Measurements from ENCODE around the gene TRAPPC12. TPM values are rescaled to one million over a fixed set of nuclear protein-coding genes. Genes with fewer than 3 reads are reported as not detected.

TRAPPC12 gene
- total RNA-seq, 4 donors from 2014 or later, result 90.2 to 248 (median 157) TPM

DNA sequence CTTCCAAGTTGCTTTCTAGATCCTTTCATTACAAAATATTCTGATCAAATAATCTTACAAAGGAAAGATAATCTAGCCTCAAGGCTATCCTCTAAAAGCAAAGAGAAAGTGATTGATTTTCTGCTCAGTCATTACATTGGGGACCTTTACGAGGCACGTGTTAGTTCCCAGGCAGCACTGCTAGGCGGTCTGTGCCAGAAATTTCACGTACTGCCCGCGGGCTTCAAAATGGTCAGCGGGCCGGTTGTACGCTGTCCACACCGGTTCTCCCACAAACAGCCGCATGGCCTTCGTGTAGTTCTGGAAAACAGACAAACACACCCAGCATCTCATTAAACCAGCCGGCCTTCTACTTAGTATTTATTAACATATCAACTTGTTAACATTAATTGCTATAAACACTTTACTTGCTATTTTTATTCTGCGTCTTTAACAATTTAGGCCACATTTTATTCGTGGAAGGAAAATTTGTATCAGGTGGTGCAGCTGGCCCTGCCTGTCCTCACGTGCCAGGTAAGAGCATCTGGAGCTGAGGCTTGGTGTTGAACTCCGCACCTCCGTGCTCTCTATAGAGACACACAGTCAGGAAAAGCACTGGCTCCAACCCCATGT, 119.4 kb downstream of the TRAPPC12 start:
- H3K4me3 ChIP-seq, result no peak overlapping the region
- peaks cover 71% of the 10 kb centered on the region for H3K36me3 ChIP-seq
- no peak overlapping the region for H3K27ac ChIP-seq
- peak in 1 of 2 donors; percentile 5 for DNase-seq (ENCODE audit: low spot score in 2 of 2)
- H3K9me3 ChIP-seq, result no peaks in the 10 kb centered on the region
- no peaks in the 10 kb centered on the region for H3K27me3 ChIP-seq
- TF ChIP-seq, protein P1, sequence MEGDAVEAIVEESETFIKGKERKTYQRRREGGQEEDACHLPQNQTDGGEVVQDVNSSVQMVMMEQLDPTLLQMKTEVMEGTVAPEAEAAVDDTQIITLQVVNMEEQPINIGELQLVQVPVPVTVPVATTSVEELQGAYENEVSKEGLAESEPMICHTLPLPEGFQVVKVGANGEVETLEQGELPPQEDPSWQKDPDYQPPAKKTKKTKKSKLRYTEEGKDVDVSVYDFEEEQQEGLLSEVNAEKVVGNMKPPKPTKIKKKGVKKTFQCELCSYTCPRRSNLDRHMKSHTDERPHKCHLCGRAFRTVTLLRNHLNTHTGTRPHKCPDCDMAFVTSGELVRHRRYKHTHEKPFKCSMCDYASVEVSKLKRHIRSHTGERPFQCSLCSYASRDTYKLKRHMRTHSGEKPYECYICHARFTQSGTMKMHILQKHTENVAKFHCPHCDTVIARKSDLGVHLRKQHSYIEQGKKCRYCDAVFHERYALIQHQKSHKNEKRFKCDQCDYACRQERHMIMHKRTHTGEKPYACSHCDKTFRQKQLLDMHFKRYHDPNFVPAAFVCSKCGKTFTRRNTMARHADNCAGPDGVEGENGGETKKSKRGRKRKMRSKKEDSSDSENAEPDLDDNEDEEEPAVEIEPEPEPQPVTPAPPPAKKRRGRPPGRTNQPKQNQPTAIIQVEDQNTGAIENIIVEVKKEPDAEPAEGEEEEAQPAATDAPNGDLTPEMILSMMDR (IDR thresholded peaks at IDR 0.05), result no peak
- TF ChIP-seq EP300 (IDR thresholded peaks at IDR 0.05), result no peak
- H3K4me1 ChIP-seq, result no peaks in the 10 kb centered on the region
- 93% methylated on average over 18 of the region's 18 CpGs for WGBS

DNA sequence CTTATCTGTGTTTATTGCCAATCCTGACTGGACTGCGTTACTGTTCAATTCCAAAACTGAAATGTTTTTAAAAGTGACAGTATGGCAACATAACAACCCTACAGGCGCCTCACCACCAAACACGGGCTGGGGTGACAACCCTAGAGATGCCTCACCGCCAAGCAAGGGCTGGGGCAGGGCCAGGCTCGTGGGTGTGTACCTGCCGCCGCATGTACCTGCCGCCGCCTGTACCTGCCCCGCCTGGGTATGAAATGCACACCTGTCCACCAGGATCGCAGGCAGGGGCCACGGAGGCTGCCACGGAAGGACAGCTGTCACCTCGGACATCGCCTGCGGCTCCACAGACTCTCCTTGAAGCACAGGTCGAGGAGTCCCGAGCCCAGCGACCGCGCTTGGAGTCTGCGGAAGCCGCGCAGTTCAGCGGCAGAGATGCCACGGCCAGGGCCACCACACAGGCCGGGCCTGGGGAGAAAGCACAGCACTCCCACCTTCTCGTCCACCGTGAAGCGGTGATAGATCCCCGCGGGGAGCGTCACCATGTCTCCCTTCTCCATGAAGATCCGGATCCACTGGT, 120.9 kb downstream of the TRAPPC12 start:
- Histone ChIP-seq H3K27me3 (no peaks in the 10 kb centered on the region), H3K36me3 (peaks cover 79% of the 10 kb centered on the region), H3K27ac (no peak overlapping the region), H3K4me1 (no peaks in the 10 kb centered on the region), H3K4me3 (no peak overlapping the region), H3K9me3 (no peaks in the 10 kb centered on the region)
- peak; percentile 45 to 74 for DNase-seq (ENCODE audit: low spot score in 2 of 2)
- no peak for TF ChIP-seq EP300 (IDR thresholded peaks at IDR 0.05)
- 89% methylated on average over 27 of the region's 34 CpGs for WGBS

DNA sequence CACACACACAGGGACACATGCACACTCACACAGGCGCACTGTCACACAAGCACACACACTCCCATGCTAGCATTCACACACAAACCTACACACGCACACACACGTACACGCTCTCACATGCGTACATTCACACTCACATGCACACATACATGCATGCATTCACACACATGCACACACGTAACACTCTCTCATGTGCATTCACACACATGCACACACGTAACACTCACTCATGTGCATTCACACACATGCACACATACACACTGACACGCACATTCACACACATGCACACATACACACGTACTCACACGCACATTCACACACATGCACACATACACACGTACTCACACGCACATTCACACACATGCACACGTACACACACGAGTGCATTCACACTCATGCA, 123.6 kb downstream of the TRAPPC12 start:
- no peak for TF ChIP-seq POLR2AphosphoS5 (IDR thresholded peaks at IDR 0.05)
- no peak for TF ChIP-seq EP300 (IDR thresholded peaks at IDR 0.05)
- no peak for TF ChIP-seq POLR2A (IDR thresholded peaks at IDR 0.05)
- TF ChIP-seq, protein P1 (IDR thresholded peaks at IDR 0.05), result no peak
- Histone ChIP-seq H3K36me3 (peaks cover 57% of the 10 kb centered on the region), H3K4me3 (no peak overlapping the region), H3K9me3 (no peaks in the 10 kb centered on the region), H3K4me1 (no peaks in the 10 kb centered on the region), H3K27me3 (no peaks in the 10 kb centered on the region), H3K27ac (no peak overlapping the region)
- DNase-seq (ENCODE audit: low spot score in 2 of 2), result no peak
- WGBS, result 90% methylated on average over 14 of the region's 14 CpGs

DNA sequence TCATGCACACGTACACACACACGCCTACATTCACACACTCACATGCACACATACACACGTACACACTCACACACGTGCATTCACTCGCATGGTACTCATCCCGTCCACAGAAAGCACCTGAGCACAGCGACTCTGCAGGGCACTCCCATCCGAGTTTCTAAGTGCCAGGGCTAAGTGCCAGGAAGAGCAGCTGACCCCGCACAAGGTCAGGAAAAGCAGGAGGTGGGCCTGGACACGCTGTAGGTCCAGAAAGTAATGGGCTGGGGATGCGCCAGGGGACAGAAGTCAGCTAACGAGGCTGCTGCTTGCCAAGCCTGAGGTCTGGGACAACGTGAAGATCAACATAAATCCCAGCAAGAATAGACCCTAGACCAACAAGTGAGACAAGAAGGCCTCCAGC, 124.0 kb downstream of the TRAPPC12 start:
- no peak for DNase-seq (ENCODE audit: low spot score in 2 of 2)
- Histone ChIP-seq H3K4me1 (no peaks in the 10 kb centered on the region), H3K36me3 (peaks cover 54% of the 10 kb centered on the region), H3K27ac (no peak overlapping the region), H3K9me3 (no peaks in the 10 kb centered on the region), H3K27me3 (no peaks in the 10 kb centered on the region), H3K4me3 (no peak overlapping the region)
- 94% methylated on average over 13 of the region's 13 CpGs for WGBS
- TF ChIP-seq POLR2A (IDR thresholded peaks at IDR 0.05) (no peak), POLR2AphosphoS5 (IDR thresholded peaks at IDR 0.05) (no peak), EP300 (IDR thresholded peaks at IDR 0.05) (no peak)
- TF ChIP-seq, protein P1 (IDR thresholded peaks at IDR 0.05), result no peak

DNA sequence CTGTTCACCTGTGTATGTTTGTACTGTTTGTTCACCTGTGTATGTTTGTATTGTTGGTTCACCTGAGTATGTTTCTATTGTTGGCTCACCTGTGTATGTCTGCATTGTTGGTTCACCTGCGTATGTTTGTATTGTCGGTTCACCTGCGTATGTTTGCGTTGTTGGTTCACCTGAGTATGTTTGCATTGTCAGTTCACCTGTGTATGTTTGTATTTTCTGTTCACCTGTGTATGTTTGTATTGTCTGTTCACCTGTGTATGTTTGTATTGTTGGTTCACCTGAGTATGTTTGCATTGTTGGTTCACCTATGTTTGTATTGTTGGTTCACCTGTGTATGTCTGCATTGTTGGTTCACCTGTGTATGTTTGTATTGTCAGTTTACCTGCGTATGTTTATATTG, 125.2 kb downstream of the TRAPPC12 start:
- Histone ChIP-seq H3K27ac (no peak overlapping the region), H3K9me3 (no peaks in the 10 kb centered on the region), H3K27me3 (no peaks in the 10 kb centered on the region), H3K36me3 (peaks cover 46% of the 10 kb centered on the region), H3K4me3 (no peak overlapping the region), H3K4me1 (no peaks in the 10 kb centered on the region)
- no peak for TF ChIP-seq EP300 (IDR thresholded peaks at IDR 0.05)
- no peak for TF ChIP-seq POLR2A (IDR thresholded peaks at IDR 0.05)
- TF ChIP-seq, protein P1 (IDR thresholded peaks at IDR 0.05), result no peak
- no peak for TF ChIP-seq POLR2AphosphoS5 (IDR thresholded peaks at IDR 0.05)
- DNase-seq (ENCODE audit: low spot score in 2 of 2), result no peak
- WGBS, result 95% methylated on average over 5 of the region's 5 CpGs
